GM12878 (cell line): ENCODE results near the gene DUSP18. TPM values are rescaled to one million over a fixed set of nuclear protein-coding genes. Genes with fewer than 3 reads are reported as not detected.

ENCODE experiments used
- ATAC-seq: fragments of 200-7000 bp; cut with Tn5 transposase; 3 replicates; pipeline ENCODE4 v1.9.1; 2020; ENCODE audit warnings: mild to moderate bottlenecking, moderate library complexity
- BruUV-seq: library from RNA; stranded (reverse); fragments of 400-500 nt; replicated peaks from 2 replicates; lab custom pipeline; 2021; lab: Mats Ljungman, UMichigan
- CTCF ChIA-PET: fragments of 300-600 bp; sonication (Branson Sonifier 250); formaldehyde crosslinking; extraction: SDS; loops from one replicate; lab custom pipeline; 2021; ENCODE audit warnings: inconsistent platforms; lab: Yijun Ruan, JAX
- POLR2A ChIA-PET: fragments of 350-600 bp; formaldehyde crosslinking; extraction: SDS; loops from one replicate; lab custom pipeline; 2021; ENCODE audit warnings: inconsistent platforms; lab: Charles Lee
- RAD21 ChIA-PET: fragments of 300-600 bp; sonication (Branson Sonifier 250); formaldehyde crosslinking; loops from one replicate; lab custom pipeline; 2023; ENCODE audit warnings: antibody characterized with exemption; ENCODE audit not compliant: unreplicated experiment; lab: Charles Lee
- SMC1A ChIA-PET: fragments of 300-600 bp; sonication (Branson Sonifier 250); formaldehyde crosslinking; loops from one replicate; lab custom pipeline; 2023; ENCODE audit not compliant: unreplicated experiment, uncharacterized antibody; lab: Charles Lee
- DNase-seq: peaks from one replicate; pipeline ENCODE4 v3.0.0-alpha.2; 2011; ENCODE audit warnings: low read depth, low spot score
- FAIRE-seq: peaks from 3 replicates; lab custom pipeline; 2011; peaks lifted over from hg19 to GRCh38; lab: Jason Lieb, UNC
- H2AFZ ChIP-seq: 2 replicates; pipeline ENCODE4 v1.6.0; 2011; ENCODE audit warnings: low read depth, low read length, control low read depth; ENCODE audit not compliant: control insufficient read depth
- H3K27ac ChIP-seq: 2 replicates; pipeline ENCODE4 v1.5.1; 2011; ENCODE audit warnings: control low read depth; ENCODE audit not compliant: control insufficient read depth, insufficient read depth
- H3K27me3 ChIP-seq, 2 experiments: replicated peaks in 1 of 2; 2 replicates each; pipeline versions ENCODE4 v1.6.0 to v1.6.1; 2011; ENCODE audit warnings: low read length in 1 of 2; ENCODE audit not compliant: control insufficient read depth in 2 of 2, insufficient read depth in 2 of 2
- H3K36me3 ChIP-seq, 2 experiments: 2 replicates each; pipeline ENCODE4 v1.5.1; 2011; ENCODE audit warnings: low read length in 1 of 2; ENCODE audit not compliant: control insufficient read depth in 2 of 2, insufficient read depth in 2 of 2
- H3K4me1 ChIP-seq: 2 replicates; pipeline ENCODE4 v1.6.1; 2011; ENCODE audit warnings: mild to moderate bottlenecking, low read length, moderate library complexity, mixed read lengths; ENCODE audit not compliant: control insufficient read depth, insufficient read depth
- H3K4me2 ChIP-seq: 2 replicates; pipeline ENCODE4 v1.6.0; 2011; ENCODE audit warnings: control low read depth; ENCODE audit not compliant: control insufficient read depth, insufficient read depth
- H3K4me3 ChIP-seq: fragments of 200-600 bp; sonication (generic); 2 replicates; pipeline ENCODE4 v1.5.1; 2016
- H3K79me2 ChIP-seq: 2 replicates; pipeline ENCODE4 v1.6.0; 2011; ENCODE audit warnings: low read length; ENCODE audit not compliant: control insufficient read depth, insufficient read depth
- H3K9ac ChIP-seq: 2 replicates; pipeline ENCODE4 v1.8.0; 2011; ENCODE audit warnings: low read length, control low read depth, mixed read lengths; ENCODE audit not compliant: control insufficient read depth, insufficient read depth
- H3K9me3 ChIP-seq: replicated peaks from 3 replicates; pipeline ENCODE4 v1.5.1; 2011; ENCODE audit warnings: mild to moderate bottlenecking, low read length; ENCODE audit not compliant: control insufficient read depth, insufficient read depth
- H4K20me1 ChIP-seq: 2 replicates; pipeline ENCODE4 v1.6.0; 2011; ENCODE audit not compliant: control insufficient read depth, insufficient read depth
- CBX5 ChIP-seq: sonication (generic); IDR thresholded peaks from 2 replicates; pipeline ENCODE4 v1.6.1; 2016; ENCODE audit warnings: low read depth, moderate library complexity, mild to moderate bottlenecking, inconsistent platforms
- HCFC1 ChIP-seq: fragments of 150-350 bp; IDR thresholded peaks from 2 replicates; pipeline ENCODE4 v1.6.1; 2014; ENCODE audit warnings: low read length
- HDAC2 ChIP-seq: fragments of 200-600 bp; sonication (generic); IDR thresholded peaks from 2 replicates; pipeline ENCODE4 v1.6.1; 2017
- MEF2B ChIP-seq: fragments of 450-650 bp; IDR thresholded peaks from 2 replicates; pipeline ENCODE4 v1.6.1; 2018; ENCODE audit warnings: mild to moderate bottlenecking, moderate library complexity; ENCODE audit not compliant: partially characterized antibody, poor library complexity, severe bottlenecking
- NR2C1 ChIP-seq: fragments of 450-650 bp; IDR thresholded peaks from 2 replicates; pipeline ENCODE4 v1.6.1; 2017; ENCODE audit warnings: antibody characterized with exemption, mild to moderate bottlenecking, moderate library complexity
- NRF1 ChIP-seq: conservative IDR thresholded peaks from 2 replicates; pipeline ENCODE4 v1.6.1; 2011; ENCODE audit warnings: mild to moderate bottlenecking, low read depth, low read length, improper control_type of control experiment
- RB1 ChIP-seq: fragments of 450-650 bp; formaldehyde crosslinking; IDR thresholded peaks from 2 replicates; pipeline ENCODE4 v1.6.1; 2017; ENCODE audit warnings: mild to moderate bottlenecking, borderline replicate concordance
- RCOR1 ChIP-seq: conservative IDR thresholded peaks from 2 replicates; pipeline ENCODE4 v1.6.1; 2012; ENCODE audit warnings: low read depth, low read length, improper control_type of control experiment
- SMARCA5 ChIP-seq: fragments of 450-650 bp; IDR thresholded peaks from 2 replicates; pipeline ENCODE4 v1.6.1; 2017; ENCODE audit warnings: mild to moderate bottlenecking
- STAT3 ChIP-seq: IDR thresholded peaks from 2 replicates; pipeline ENCODE4 v1.6.1; 2011; ENCODE audit warnings: low read depth, low read length, improper control_type of control experiment
- TAF1 ChIP-seq: IDR thresholded peaks from 2 replicates; pipeline ENCODE4 v1.6.1; 2011; ENCODE audit warnings: mild to moderate bottlenecking, low read depth, low read length, borderline replicate concordance
- WRNIP1 ChIP-seq: IDR thresholded peaks from 2 replicates; pipeline ENCODE4 v1.6.1; 2011; ENCODE audit warnings: low read depth, low read length, improper control_type of control experiment, borderline replicate concordance
- WGBS: methylation state at CpG from one replicate; pipeline ENCODE4 v1.1.6; 2016; ENCODE audit warnings: low lambda C conversion rate; ENCODE audit not compliant: insufficient replicate concordance, insufficient coverage; ENCODE audit errors: missing lambda C conversion rate; 5-methylcytosine and 5-hydroxymethylcytosine counted together
- in situ Hi-C: fragments of 300-500 bp; cut with MboI; formaldehyde crosslinking; loops from 9 replicates; pipeline ENCODE4 v1.14.3; 2018; ENCODE audit warnings: mixed read lengths
- intact Hi-C: fragments of 100-400 bp; cut with micrococcal nuclease; formaldehyde crosslinking; loops from one replicate; pipeline ENCODE4 v1.14.2; 2022; ENCODE audit not compliant: unreplicated experiment
- polyA plus RNA-seq, 11 experiments: library from polyadenylated mRNA; depleted of rRNA in 4 of 11; unstranded in 6 of 11; stranded (reverse) in 5 of 11; fragments of >200 nt; fragmentation: Nextera tagmentation in 4 of 11; fragmentation: Illumina TruSeq in 1 of 11; extraction: Ambion mirVana in 4 of 11; extraction: Trizol in 1 of 11; gene quantifications; 1 replicate in 1 of 11; 2 replicates in 10 of 11; pipeline versions ENCODE4 v1.2.1 to v1.2.3, GENCODE V29; 2011 to 2016; ENCODE audit warnings: inconsistent platforms in 2 of 11, missing spikeins in 2 of 11, low read depth in 1 of 11
- total RNA-seq, 4 experiments: library from RNA; depleted of rRNA in 3 of 4; stranded (reverse); fragments of >200 nt in 3 of 4; fragmentation: Illumina TruSeq in 1 of 4; extraction: Trizol in 1 of 4; gene quantifications; 2 replicates each; pipeline versions ENCODE4 v1.2.1 to v1.2.3, GENCODE V29; 2013 to 2021
- TF ChIP-seq, protein P1 (sequence below): fragments of 450-650 bp; IDR thresholded peaks from 2 replicates; pipeline ENCODE4 v1.6.1; 2017; ENCODE audit warnings: mild to moderate bottlenecking, low read depth, inconsistent platforms; ENCODE audit not compliant: poor library complexity, severe bottlenecking
- TF ChIP-seq, protein P2 (sequence below): fragments of 450-650 bp; IDR thresholded peaks from 2 replicates; pipeline ENCODE4 v1.6.1; 2017; ENCODE audit warnings: low read depth, mild to moderate bottlenecking, moderate library complexity
- TF ChIP-seq, protein P3 (sequence below): IDR thresholded peaks from 2 replicates; pipeline ENCODE4 v1.6.1; 2011; ENCODE audit warnings: borderline replicate concordance, low read depth, mild to moderate bottlenecking, moderate library complexity, mixed read lengths, low read length; ENCODE audit not compliant: insufficient read depth; ENCODE audit errors: extremely low read length
- TF ChIP-seq, protein P4 (sequence below): fragments of 450-650 bp; IDR thresholded peaks from 2 replicates; pipeline ENCODE4 v1.6.1; 2017; ENCODE audit warnings: mild to moderate bottlenecking, moderate library complexity

DUSP18 gene
- total and polyA plus RNA-seq, 10 of the 15 experiments (the other 5 are each of a cell fraction or from before 2014, with no cell fraction given) = 1.9 to 11.9 (median 7.7) TPM

DNA sequence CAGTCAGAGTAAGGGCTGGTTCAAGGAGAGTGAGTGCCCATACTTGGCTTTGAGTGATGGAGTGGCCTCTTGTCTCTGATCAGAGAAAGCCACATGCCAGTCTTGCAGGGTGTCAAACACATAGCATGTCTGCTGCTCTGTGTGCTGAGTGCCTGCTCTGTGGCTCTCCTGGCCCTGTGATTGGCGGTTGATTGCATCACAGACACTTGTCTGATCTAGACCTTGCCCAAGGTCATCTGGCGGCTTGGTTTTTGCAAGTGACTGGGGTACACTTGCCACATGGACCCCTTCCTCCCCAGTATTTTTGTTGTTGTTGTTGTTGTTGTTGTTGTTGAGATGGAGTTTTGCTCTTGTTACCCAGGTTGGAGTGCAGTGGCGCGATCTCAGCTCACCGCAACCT, 37.3 kb upstream of the DUSP18 start:
- Histone ChIP-seq H3K9me3 (no peaks in the 10 kb centered on the region), H4K20me1 (no peaks in the 10 kb centered on the region), H3K4me2 (0 out of 2 replicates have a peak overlapping the region, but pooled peaks have one; percentile 22), H2AFZ (no peak overlapping the region), H3K79me2 (no peaks in the 10 kb centered on the region), H3K9ac (no peak overlapping the region), H3K36me3 (no peaks in the 10 kb centered on the region), H3K4me1 (peaks cover 31% of the 10 kb centered on the region), H3K4me3 (no peak overlapping the region), H3K27me3 (no peaks in the 10 kb centered on the region), H3K27ac (peak overlapping the region; percentile 70; the same call in 1 of the 2 replicates)
- RAD21 ChIA-PET = interaction anchor here (1.2 to 2.5 kb wide), 5 partner anchors 38 to 281 kb away, joined by 3 to 14 read pairs (median 5); no protein-coding TSS in a partner anchor
- in situ Hi-C loops = no loop called here
- WGBS = 96% methylated on average over 5 of the region's 5 CpGs
- DNase-seq (no peak), FAIRE-seq (no peak), ATAC-seq (no peak)
- CTCF ChIA-PET = interaction anchor here (2.1 to 3.3 kb wide), 2 partner anchors 9 to 71 kb away, joined by 7 to 15 read pairs; partner anchors contain the start of gene SLC35E4
- POLR2A ChIA-PET = interaction anchor here (1.0 to 1.3 kb wide), 2 partner anchors 40 to 41 kb away, joined by 3 to 4 read pairs; no protein-coding TSS in a partner anchor
- SMC1A ChIA-PET = interaction anchor here (1.1 to 2.4 kb wide), 5 partner anchors 10 to 70 kb away, joined by 3 to 15 read pairs (median 4); partner anchors contain the start of genes OSBP2 and SLC35E4
- BruUV-seq = no TSS peak
- intact Hi-C loops = loop anchor here (2.0 kb wide), 1 partner anchor 50 kb away; no protein-coding TSS in a partner anchor
- TF ChIP-seq RCOR1 (no peak), MEF2B (no peak), HDAC2 (no peak), NR2C1 (no peak), RB1 (no peak), NRF1 (no peak), STAT3 (no peak), WRNIP1 (no peak), HCFC1 (no peak), SMARCA5 (no peak), CBX5 (no peak), TAF1 (no peak)
- TF ChIP-seq, protein P1, sequence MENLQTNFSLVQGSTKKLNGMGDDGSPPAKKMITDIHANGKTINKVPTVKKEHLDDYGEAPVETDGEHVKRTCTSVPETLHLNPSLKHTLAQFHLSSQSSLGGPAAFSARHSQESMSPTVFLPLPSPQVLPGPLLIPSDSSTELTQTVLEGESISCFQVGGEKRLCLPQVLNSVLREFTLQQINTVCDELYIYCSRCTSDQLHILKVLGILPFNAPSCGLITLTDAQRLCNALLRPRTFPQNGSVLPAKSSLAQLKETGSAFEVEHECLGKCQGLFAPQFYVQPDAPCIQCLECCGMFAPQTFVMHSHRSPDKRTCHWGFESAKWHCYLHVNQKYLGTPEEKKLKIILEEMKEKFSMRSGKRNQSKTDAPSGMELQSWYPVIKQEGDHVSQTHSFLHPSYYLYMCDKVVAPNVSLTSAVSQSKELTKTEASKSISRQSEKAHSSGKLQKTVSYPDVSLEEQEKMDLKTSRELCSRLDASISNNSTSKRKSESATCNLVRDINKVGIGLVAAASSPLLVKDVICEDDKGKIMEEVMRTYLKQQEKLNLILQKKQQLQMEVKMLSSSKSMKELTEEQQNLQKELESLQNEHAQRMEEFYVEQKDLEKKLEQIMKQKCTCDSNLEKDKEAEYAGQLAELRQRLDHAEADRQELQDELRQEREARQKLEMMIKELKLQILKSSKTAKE = no peak
- TF ChIP-seq, protein P2, sequence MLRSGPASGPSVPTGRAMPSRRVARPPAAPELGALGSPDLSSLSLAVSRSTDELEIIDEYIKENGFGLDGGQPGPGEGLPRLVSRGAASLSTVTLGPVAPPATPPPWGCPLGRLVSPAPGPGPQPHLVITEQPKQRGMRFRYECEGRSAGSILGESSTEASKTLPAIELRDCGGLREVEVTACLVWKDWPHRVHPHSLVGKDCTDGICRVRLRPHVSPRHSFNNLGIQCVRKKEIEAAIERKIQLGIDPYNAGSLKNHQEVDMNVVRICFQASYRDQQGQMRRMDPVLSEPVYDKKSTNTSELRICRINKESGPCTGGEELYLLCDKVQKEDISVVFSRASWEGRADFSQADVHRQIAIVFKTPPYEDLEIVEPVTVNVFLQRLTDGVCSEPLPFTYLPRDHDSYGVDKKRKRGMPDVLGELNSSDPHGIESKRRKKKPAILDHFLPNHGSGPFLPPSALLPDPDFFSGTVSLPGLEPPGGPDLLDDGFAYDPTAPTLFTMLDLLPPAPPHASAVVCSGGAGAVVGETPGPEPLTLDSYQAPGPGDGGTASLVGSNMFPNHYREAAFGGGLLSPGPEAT = no peak
- TF ChIP-seq, protein P3, sequence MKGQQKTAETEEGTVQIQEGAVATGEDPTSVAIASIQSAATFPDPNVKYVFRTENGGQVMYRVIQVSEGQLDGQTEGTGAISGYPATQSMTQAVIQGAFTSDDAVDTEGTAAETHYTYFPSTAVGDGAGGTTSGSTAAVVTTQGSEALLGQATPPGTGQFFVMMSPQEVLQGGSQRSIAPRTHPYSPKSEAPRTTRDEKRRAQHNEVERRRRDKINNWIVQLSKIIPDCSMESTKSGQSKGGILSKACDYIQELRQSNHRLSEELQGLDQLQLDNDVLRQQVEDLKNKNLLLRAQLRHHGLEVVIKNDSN = no peak
- TF ChIP-seq, protein P4, sequence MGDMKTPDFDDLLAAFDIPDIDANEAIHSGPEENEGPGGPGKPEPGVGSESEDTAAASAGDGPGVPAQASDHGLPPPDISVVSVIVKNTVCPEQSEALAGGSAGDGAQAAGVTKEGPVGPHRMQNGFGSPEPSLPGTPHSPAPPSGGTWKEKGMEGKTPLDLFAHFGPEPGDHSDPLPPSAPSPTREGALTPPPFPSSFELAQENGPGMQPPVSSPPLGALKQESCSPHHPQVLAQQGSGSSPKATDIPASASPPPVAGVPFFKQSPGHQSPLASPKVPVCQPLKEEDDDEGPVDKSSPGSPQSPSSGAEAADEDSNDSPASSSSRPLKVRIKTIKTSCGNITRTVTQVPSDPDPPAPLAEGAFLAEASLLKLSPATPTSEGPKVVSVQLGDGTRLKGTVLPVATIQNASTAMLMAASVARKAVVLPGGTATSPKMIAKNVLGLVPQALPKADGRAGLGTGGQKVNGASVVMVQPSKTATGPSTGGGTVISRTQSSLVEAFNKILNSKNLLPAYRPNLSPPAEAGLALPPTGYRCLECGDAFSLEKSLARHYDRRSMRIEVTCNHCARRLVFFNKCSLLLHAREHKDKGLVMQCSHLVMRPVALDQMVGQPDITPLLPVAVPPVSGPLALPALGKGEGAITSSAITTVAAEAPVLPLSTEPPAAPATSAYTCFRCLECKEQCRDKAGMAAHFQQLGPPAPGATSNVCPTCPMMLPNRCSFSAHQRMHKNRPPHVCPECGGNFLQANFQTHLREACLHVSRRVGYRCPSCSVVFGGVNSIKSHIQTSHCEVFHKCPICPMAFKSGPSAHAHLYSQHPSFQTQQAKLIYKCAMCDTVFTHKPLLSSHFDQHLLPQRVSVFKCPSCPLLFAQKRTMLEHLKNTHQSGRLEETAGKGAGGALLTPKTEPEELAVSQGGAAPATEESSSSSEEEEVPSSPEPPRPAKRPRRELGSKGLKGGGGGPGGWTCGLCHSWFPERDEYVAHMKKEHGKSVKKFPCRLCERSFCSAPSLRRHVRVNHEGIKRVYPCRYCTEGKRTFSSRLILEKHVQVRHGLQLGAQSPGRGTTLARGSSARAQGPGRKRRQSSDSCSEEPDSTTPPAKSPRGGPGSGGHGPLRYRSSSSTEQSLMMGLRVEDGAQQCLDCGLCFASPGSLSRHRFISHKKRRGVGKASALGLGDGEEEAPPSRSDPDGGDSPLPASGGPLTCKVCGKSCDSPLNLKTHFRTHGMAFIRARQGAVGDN = no peak
